HG03571 (cell line): ENCODE measurements around the gene SCN3A.

ENCODE experiments used
- ATAC-seq: cut with Tn5 transposase; IDR thresholded peaks from one replicate; pipeline ENCODE4 v1.9.1; 2021; ENCODE audit not compliant: unreplicated experiment

Gene SCN3A

DNA sequence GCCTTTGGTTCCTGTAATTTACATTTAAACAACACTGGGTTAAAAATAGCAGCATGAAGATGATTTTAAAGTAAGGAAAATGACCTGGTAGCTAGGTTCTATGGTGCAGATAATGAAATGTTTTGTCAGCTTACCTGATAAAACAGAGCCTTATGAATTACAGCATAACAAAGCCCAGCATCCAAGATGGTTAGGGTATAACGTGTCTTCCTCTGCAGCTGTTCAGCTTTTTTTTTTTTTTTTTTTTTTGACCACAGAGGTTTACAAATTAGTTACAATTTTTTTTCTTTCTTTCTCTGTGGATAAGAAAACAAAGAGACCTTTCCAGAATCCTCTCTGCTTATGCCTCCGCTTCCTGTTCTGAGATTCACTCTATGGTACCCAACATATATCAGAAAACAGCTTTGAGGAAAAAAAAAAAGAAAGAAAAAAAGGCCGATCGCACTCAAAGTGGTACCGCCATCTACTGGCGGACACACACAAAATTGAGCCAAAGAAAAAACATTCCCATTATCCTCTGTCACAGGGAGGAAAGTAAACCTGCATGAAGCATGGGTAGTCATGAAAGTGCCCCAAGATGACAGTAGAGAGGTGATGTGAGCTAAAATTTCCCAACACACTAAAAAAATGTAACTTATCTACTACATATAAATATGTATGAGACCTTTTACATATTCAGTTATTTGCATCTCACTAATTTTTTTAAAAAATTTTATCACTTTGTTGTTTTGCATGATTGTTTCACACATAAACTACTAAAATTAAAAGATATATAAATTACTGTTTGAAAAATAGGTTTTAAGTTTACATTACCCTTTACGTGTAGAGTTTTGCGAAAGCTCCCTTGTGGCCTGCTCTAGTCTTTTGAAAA lies at the start of gene SCN3A:
Gene SCN3A (minus strand): TSS at position 362 of the 871 bp plus-strand sequence. CDS start 27,656 bp downstream, outside the sequence.
- peak; percentile 44 for ATAC-seq

DNA sequence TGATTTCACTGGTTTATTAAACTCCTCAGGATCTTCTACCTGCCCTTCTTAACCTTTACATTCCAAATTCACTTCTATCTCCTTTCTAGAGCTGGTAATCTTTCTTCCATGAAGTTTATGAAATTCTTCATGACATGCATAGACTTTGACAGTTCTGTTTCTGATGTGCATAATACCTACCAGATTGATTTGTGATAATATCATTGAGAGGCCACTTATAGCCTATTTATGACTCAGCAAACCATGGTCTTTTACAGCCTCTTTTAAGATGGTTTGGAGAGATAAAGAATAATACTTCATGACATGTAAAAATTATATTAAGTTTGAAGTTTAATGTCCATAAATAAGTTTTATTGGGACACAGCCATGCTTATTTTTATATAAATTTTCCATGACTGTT lies 49.3 kb upstream of the SCN3A start:
- no peak for ATAC-seq

DNA sequence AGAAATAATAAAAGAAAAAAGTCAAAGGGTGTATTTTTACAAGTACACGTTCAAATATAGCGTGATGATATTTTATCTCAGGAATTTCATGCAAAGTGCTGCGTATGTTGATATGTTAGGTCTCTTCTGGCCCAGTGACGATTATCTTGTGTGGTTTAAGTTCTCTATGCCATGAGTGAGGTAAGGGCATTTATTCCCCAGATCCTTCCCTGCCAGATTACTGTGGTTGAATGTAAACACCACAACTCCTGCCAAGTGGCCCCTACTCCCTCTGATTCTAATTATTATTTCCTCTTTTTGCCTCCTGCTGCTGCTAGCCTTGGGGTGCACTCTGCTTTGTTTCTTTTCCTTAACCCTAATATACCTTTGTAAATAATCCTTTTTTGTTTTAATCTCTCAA lies 47.5 kb upstream of the SCN3A start:
- ATAC-seq, result no peak

DNA sequence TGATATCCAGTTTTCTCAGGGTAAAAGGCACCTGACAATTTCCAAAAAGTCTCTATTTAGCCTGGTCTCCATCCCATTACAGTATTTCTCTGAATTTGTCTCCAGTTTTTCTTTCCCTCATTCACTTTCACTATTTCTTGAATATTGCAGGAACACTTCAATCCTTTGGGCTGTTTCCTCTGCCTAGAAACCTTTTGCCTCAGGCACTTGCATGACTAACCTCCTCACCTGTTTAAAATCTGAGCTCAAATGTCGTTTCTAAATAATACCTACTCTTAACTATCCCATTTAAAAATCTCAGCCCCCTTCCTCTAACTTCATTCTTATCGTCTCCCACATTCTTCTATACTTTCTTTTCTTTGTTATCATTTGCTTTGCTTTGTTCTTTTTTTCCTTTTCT lies 44.4 kb upstream of the SCN3A start:
- ATAC-seq, result no peak

DNA sequence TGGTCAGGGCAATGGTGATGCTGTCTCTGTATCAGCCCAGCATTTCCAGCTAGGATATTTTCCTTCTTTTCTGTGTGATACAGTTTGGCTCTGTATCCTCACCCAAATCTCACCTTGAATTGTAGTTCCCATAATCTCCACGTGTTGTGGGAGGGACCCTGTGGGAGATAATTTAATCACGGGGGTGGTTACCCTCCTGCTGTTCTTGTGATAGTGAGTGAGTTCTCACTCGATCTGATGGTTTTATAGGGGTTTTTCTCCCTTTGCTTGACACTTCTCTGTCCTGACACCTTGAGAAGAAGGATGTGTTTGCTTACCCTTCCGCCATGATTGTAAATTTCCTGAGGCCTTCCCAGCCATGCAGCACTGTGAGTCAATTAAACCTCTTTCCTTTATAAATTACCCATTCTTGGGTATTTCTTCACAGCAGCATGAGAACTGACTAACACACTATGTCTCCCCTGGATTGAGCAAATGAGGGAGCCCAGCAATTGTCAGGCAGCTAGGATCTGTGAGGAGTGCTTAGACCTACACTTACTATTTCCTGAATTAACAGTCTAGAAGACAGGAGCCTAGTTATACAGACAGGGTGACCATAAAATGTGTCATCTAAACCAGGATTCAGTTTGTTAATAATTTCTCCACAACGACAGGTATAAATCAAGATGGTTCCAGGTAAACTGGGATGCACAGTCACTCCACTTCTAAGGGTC lies 41.4 kb upstream of the SCN3A start:
- ATAC-seq, result no peak

DNA sequence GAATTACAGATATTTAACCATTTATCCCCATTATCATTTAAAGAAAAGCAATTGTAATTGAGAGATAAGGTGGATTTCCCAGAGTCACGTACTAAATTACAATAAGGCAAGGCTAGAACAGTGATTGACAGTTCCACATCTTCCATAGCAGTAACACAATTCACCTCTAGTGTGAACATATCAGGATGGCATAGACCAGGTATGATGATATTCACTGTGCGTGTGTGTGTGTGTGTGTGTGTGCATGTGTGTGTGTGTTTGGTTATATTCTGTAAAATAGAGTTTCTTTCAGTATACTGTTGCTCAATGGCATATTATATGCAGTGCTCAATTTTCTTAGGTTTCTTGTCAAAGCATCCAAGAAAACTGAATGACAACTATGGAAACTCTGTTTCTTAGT lies 37.1 kb upstream of the SCN3A start:
- ATAC-seq, result no peak

DNA sequence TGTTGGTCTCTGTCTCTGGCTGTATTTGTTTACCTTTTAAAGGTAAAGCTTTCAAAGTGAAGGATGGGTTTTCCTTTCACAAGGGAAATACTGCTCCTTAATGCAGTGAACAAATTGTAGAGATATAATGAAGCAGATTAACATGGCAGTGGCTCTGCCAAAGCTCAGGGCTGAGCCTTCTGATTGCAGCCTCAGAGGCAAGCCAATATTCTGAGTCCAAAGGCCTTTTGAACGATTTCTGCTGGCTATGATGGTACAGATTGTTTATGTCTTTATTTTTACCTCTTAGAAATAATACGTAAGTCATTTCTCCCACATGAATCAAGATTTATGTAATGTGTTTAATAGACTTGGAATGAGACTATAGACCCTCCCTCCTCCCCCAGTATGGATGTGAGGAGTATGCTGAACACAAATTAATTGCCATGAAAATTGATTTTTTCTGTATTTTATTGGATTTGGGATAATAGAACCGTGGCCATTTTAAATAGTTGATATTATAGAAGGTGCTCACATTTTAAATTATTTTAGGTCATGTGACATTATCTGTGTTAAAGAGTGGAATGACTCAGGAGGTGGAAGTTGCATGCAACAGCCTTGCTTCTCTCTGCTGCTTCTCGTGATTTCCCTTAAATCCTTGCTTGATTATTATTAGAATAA lies 36.1 kb upstream of the SCN3A start:
- ATAC-seq, result no peak

DNA sequence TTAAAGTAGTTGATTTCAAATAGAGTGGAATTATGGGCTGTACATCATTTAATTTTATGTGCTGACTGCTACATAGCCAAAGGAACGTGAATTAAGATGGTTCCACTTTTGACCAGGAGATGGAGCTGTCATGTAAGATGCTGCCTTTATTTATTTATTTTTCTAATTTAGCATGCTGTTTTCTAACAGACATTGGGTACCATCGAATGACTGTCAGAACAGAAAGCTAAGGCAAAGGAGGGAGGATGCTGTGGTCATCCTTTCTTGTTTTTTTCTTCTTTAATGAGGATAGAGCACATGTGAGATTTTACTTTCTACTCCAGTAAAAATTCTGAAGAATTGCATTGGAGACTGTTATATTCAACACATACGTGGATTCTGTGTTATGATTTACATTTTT lies 35.4 kb upstream of the SCN3A start, which contains the start of gene SCN2A:
Gene SCN2A (plus strand): TSS at position 185 of the 400 bp plus-strand sequence. CDS start 56,410 bp downstream, outside the sequence.
- peak; percentile 71 for ATAC-seq

DNA sequence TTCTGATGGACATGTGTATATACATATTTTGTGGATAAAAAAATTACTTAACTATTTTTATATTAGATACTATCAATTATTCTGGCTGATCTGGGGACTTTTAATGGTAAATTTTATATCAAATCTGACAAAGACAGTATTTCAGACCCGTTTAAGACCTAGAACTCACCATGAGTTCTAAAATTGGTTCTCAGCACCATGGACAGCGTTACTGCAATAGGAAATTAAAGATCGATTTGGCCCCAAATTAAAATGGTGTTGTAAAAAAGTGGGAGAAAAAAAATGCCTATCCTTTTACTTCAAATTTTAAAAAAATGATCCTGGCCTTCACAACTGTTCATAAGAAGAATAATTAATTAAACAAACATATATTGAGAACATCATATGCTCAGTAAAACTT lies 34.4 kb upstream of the SCN3A start:
- no peak for ATAC-seq

DNA sequence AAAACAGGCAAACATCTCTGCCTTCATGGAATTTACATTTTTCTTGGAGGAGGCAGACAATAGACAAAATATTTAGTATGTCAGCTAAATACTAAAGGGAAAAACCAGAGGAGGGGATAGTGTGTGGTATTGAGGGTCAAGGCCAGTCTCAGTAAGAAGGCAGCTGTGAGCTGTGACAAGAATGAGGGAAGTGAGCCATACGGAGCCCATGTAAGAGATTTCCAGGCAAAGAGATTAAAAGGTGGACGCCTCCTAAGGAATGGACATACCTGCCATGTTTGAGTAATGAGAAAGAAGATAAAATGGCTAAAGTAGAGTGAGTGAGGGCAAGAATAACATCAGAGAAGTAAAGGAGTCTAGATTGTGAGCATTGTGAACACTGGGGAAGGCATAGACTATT lies 33.2 kb upstream of the SCN3A start:
- no peak for ATAC-seq

DNA sequence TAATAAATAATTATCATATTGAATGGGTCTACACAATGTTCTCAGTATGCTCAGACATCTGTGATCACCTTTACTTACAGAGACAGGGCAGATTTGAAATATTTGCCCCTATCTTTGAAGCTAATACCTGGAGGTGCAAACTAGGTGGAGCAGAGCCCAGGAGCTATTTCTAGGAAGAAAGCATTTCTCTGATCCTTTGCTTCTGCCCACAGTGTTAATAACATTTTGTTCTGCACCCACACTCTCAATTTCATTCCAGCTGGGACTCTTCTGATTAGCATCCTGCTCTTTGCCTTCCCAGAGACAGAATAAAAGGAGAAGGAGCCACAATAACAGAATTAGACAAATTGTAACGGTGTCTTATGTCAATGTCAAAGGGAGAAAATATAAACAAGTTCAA lies 23.7 kb upstream of the SCN3A start:
- no peak for ATAC-seq

DNA sequence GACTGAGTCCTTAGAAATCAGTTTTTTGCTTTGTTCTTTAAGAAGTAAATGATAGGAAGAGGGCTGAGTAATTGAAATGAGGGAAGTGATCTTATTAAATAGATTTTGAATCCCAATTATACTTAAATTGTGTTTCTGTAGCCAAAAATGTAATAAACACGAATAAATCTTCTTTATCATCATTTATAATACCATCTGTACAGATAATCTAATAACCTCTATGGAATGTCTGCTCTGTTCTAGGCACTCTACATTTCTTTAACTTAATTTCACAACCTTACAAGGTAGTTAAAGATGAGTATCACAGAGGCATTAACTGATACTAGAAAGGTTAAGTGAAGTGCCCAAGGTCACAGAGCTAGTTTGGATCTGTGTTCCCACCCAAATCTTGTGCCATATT lies 21.1 kb upstream of the SCN3A start:
- ATAC-seq, result no peak

DNA sequence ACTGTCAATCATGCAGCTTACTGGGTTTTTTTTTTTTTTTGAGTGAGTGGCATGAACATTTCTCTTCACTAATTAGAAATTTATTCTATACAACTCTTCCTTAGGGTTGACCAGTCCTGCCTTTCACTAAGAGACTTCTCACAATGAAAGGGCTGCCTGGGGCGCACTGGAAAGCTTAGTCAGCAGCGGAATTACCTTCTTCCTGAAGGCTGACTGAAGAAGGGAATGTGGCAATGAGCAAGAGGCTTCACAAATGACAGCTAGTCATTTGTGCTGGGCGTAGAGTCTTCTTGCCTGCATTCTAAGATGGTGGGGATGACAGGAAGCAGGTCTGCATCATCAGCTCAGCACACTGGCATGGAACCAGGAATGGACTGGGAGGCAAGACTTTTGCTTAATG lies 15.6 kb upstream of the SCN3A start:
- ATAC-seq, result no peak

DNA sequence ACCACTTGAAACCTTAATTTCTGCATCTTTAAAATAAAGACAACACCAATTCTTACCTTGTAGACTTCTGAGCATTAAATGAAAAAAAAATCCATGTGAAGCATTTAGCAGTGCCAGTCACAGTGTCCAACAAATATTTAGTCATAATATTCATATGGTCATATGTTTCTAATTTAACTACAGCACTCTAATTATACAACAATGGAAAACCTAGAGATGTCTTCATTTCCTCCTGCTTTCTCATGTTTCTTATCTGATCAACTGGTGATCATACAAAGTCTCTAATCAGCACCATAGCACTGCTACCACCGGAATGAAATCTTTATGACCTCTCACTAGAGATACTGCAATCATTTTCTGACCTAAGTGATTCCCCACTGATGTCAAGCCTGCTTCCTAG lies 10.2 kb upstream of the SCN3A start:
- no peak for ATAC-seq

DNA sequence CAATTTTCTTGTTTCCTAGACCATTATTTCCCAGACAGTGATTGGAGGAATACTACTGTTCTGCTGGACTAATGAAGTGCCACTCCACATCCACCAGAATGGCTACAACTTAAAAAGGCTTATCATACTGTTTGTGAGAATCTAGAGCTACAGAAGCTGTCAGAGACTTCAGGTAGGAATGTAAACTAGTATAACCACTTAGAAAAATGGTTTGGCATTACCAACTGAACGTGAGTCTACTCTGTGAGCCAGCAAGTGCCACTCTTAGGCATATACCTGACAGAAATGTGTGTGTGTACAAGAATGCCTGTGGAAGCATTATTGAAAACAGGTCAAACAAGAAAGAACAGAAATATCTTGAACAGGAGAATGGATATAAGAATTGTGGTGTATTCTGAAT lies 4.2 kb upstream of the SCN3A start:
- no peak for ATAC-seq

DNA sequence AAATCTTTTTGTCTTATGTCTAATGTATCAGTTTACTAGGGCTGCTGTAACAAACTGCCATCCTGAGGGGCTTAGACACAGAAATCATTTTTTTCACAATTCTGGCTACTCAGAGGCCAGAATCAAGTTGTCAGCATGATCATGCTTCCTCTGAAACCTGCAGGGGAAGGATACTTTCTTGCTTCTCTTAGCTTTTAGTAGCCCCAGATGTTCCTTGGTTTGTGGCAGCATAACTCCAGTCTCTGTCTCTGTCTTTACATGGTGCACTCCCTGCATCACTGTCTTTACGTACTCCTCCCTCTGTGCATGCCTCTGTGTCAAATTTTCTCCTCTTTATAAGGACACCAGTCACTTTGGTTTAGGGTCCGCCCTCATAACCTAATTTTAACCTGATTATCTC lies 2.0 kb upstream of the SCN3A start:
- no peak for ATAC-seq

DNA sequence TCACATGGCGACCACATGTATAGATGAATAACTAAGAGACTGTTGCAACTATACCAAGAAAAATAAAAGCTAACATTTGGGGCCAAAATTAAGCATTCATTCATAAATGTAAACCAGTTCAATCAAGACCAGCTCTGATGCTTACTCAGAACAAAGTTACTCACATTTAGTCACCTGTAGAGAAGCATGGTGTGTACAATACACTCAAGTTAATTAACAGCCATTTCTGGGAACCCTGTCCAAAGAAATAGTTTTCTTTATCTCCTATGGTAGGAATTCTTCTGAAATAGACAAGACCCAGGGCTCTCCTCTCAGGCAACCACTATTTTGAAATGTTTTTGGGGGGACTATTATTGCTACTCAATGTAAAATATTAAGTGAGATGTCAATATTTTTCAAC lies 1.6 kb downstream of the SCN3A start:
- no peak for ATAC-seq

DNA sequence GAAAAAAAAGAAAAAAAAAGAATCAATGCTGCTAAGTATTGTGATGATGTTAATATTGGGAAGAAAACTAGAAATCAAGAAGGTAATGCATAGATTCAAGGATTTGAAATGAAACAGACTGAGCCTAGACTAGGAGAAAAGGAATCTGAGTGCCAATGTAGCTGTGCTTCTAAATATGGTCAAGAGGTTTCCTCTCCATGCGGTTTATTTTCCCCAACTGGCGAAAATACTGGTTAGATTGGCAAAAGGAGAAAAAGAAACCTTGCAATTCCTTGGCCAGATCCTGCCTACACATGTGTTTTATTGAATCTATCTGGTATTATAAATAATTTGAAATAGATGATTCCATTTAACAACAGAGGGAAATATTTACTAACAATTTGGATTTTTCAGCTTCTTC lies 5.7 kb downstream of the SCN3A start:
- no peak for ATAC-seq

DNA sequence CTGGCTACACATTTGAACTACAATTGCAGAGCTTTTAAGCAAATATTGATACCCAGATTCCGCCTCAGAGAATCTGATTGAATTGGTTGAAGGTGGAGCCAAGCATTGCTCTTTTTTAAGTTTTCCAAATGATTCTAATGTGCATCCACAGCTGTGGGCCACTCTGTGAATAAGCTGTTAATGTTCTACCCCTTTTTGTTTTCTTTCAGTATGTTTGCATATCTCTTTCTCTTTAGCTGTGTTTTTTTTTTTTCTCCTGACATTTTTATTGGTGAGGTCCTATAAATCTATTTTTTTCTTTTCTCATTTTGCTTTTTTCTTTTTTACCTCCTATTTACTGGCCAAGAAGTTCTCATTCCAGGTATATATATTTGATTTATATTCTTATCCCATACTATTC lies 6.5 kb downstream of the SCN3A start:
- ATAC-seq, result no peak

DNA sequence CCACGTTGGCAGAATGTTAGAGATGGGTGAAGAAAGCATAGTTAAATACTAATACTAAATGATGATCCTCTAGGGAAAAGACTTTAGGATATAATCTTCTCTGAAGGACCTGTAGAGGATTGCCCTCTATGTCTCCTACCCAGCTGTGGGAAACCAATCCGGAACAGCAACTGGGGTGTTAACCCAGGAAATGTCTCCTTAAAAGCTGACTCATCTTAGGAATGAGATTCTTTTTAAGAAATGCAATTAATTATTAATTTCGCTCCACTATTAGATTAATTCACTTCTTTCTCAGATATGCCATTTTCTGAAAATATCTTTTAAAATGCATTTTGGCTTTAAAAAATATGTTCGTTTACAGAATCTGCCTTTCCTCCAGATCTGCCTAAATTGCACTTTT lies 7.4 kb downstream of the SCN3A start:
- ATAC-seq, result no peak

DNA sequence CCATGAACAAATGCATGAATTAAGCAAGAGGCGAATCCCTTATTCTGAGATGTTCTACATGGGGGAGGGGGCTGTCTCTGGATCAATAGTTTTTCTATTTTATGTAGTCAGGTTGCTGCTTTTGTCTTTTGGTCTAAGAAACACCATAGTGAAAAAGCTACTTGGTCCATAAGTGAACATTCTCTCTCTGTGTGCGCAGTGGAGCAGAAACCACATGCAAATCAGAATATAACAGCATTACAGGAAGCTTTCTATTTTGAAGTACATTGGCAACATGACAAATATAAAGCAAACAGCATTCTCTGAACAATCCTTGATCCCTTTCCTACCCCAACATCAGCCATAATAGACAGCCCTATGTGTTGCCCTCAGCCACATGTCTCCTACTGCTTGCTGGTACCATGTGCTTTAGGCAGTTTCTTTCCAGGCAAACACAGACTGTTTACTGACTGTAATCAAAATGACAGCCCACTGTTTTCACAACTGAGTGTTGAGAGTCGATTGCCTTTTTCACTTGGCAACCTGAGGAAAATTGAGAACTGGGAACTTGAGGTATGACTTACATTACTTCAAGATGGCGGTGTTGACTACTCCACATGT lies 10.6 kb downstream of the SCN3A start:
- peak; percentile 95 for ATAC-seq
